Esophagus squamous epithelium (tissue), 5 donors: Measurements from ENCODE around the gene MSMP. TPM values are rescaled to one million over a fixed set of nuclear protein-coding genes. Genes with fewer than 3 reads are reported as not detected.

Experiments used
- DNase-seq: peaks from one replicate; lab custom pipeline; 2025; lab: John Stamatoyannopoulos, UW
- H3K27ac ChIP-seq, 4 donors: fragments of 200-600 bp; sonication (generic); one replicate each; pipeline ENCODE4 v1.5.1; 2016 to 2019; ENCODE audit warnings: mild to moderate bottlenecking in 1 of 4
- H3K27me3 ChIP-seq, 4 donors: fragments of 200-600 bp; sonication (generic); 1 replicate in 3 of 4; 2 replicates in 1 of 4; pipeline versions ENCODE4 v1.5.1 to v1.6.0; 2017 to 2021; ENCODE audit warnings: antibody characterized with exemption in 1 of 4
- H3K36me3 ChIP-seq, 3 donors: fragments of 200-600 bp; sonication (generic); one replicate each; pipeline ENCODE4 v1.5.1; 2016 to 2019
- H3K4me1 ChIP-seq, 3 donors: fragments of 200-600 bp; sonication (generic); one replicate each; pipeline ENCODE4 v1.5.1; 2017 to 2019
- H3K4me3 ChIP-seq, 4 donors: fragments of 200-600 bp; sonication (generic); 1 replicate in 3 of 4; 2 replicates in 1 of 4; pipeline ENCODE4 v1.5.1; 2016 to 2019; ENCODE audit warnings: mild to moderate bottlenecking in 2 of 4, moderate library complexity in 1 of 4
- H3K9me3 ChIP-seq, 3 donors: fragments of 200-600 bp; sonication (generic); one replicate each; pipeline ENCODE4 v1.5.1; 2016 to 2019
- CTCF ChIP-seq, 6 experiments: fragments of 450-650 bp in 4 of 6; fragments of 200-600 bp in 2 of 6; sonication (generic) in 2 of 6; IDR thresholded peaks; one replicate each; pipeline ENCODE4 v1.5.1; 2016 to 2019; ENCODE audit warnings: antibody characterized with exemption in 6 of 6, mild to moderate bottlenecking in 4 of 6, moderate library complexity in 4 of 6
- POLR2A ChIP-seq, 4 donors: fragments of 450-650 bp; IDR thresholded peaks; one replicate each; pipeline ENCODE4 v1.6.1; 2017; ENCODE audit warnings: antibody characterized with exemption in 4 of 4, mild to moderate bottlenecking in 4 of 4, moderate library complexity in 3 of 4
- WGBS, 2 donors: methylation state at CpG; one replicate each; pipeline ENCODE4 v1.1.5; 2018; 5-methylcytosine and 5-hydroxymethylcytosine counted together
- intact Hi-C: fragments of 100-400 bp; cut with DNase I; formaldehyde crosslinking; loops from one replicate; pipeline ENCODE4 v1.15.0; 2022
- total RNA-seq, 4 donors: library from RNA; depleted of rRNA; stranded (reverse); fragments of >200 nt; gene quantifications; one replicate each; pipeline ENCODE4 v1.1.0, GENCODE V29; 2016
- donor health status: DM: yes; HTN: yes; CAD: no.

MSMP gene
- total RNA-seq, 4 donors from 2014 or later = not detected

GRCh38 chr9:35745569-35745968 is 8.5 kb downstream of the MSMP start:
- intact Hi-C loops = no loop called here
- Histone ChIP-seq H3K9me3 (no peaks in the 10 kb centered on the region), H3K27ac (no peak overlapping the region), H3K27me3 (no peaks in the 10 kb centered on the region), H3K4me1 (peaks cover 34 to 54% (median 34%) of the 10 kb centered on the region in 3 donors), H3K36me3 (peaks cover 3 to 49% (median 21%) of the 10 kb centered on the region in 3 donors), H3K4me3 (peak overlapping the region in 1 of 4 donors; percentile 99)
- DNase-seq = no peak
- 52 to 80% methylated on average over 1 of the region's 1 CpG for WGBS, 2 donors
- no peak for TF ChIP-seq POLR2A (IDR thresholded peaks at IDR 0.05)
- TF ChIP-seq CTCF (IDR thresholded peaks at IDR 0.05) = no peak

- Histone ChIP-seq H3K27me3 (no peaks in the 10 kb centered on the region), H3K36me3 (peaks cover 14 to 63% (median 36%) of the 10 kb centered on the region in 3 donors), H3K9me3 (no peaks in the 10 kb centered on the region), H3K4me3 (no peak overlapping the region), H3K4me1 (peaks cover 26 to 44% (median 27%) of the 10 kb centered on the region in 3 donors), H3K27ac (no peak overlapping the region)
- TF ChIP-seq CTCF (IDR thresholded peaks at IDR 0.05) (no peak), POLR2A (IDR thresholded peaks at IDR 0.05) (no peak)
- intact Hi-C loops = no loop called here
- no peak for DNase-seq
- WGBS, 2 donors = 76 to 81% methylated on average over 3 to 6 of the region's 8 CpGs
Observed at GRCh38 chr9:35743880-35744518, 10.1 kb downstream of the MSMP start.

GRCh38 chr9:35743452-35743851 is 10.6 kb downstream of the MSMP start:
- Histone ChIP-seq H3K4me3 (no peak overlapping the region), H3K36me3 (peaks cover 19 to 68% (median 41%) of the 10 kb centered on the region in 3 donors)

GRCh38 chr9:35741740-35742139 is 12.3 kb downstream of the MSMP start:
- no peaks in the 10 kb centered on the region for H3K9me3 ChIP-seq
- no peak for DNase-seq
- 66 to 98% methylated on average over 5 to 7 of the region's 7 CpGs for WGBS, 2 donors
- intact Hi-C loops = no loop called here
- H3K27me3 ChIP-seq = no peaks in the 10 kb centered on the region
- peaks cover 29 to 85% (median 54%) of the 10 kb centered on the region in 3 donors for H3K36me3 ChIP-seq
- peaks cover 10 to 26% (median 13%) of the 10 kb centered on the region in 3 donors for H3K4me1 ChIP-seq
- H3K27ac ChIP-seq = no peak overlapping the region
- no peak overlapping the region for H3K4me3 ChIP-seq
- TF ChIP-seq POLR2A (IDR thresholded peaks at IDR 0.05) = no peak
- no peak for TF ChIP-seq CTCF (IDR thresholded peaks at IDR 0.05)

More at GRCh38 chr9:35743452-35743851, 10.6 kb downstream of the MSMP start:
- TF ChIP-seq POLR2A (IDR thresholded peaks at IDR 0.05) (no peak), CTCF (IDR thresholded peaks at IDR 0.05) (no peak)
- intact Hi-C loops = no loop called here
- WGBS, 2 donors = 42 to 61% methylated on average over 2 of the region's 2 CpGs
- Histone ChIP-seq H3K4me1 (peaks cover 26 to 44% (median 27%) of the 10 kb centered on the region in 3 donors), H3K27ac (no peak overlapping the region), H3K9me3 (no peaks in the 10 kb centered on the region), H3K27me3 (no peaks in the 10 kb centered on the region)
- DNase-seq = no peak

- DNase-seq = no peak
- H3K4me1 ChIP-seq = peaks cover 0 to 20% (median 0%) of the 10 kb centered on the region in 3 donors
- intact Hi-C loops = no loop called here
- no peak overlapping the region for H3K4me3 ChIP-seq
- H3K36me3 ChIP-seq = peaks cover 29 to 100% (median 66%) of the 10 kb centered on the region in 3 donors
- TF ChIP-seq CTCF (IDR thresholded peaks at IDR 0.05) = no peak
- no peak for TF ChIP-seq POLR2A (IDR thresholded peaks at IDR 0.05)
- 64% methylated on average over 2 of the region's 6 CpGs; no CpG with 5 or more reads in 1 of the 2 donors for WGBS, 2 donors
- no peaks in the 10 kb centered on the region for H3K27me3 ChIP-seq
- H3K27ac ChIP-seq = no peak overlapping the region
- H3K9me3 ChIP-seq = no peaks in the 10 kb centered on the region
Observed at GRCh38 chr9:35740243-35740642, 13.8 kb downstream of the MSMP start.
